ENCODE measurements around the gene GLG1.

GRCh38 chr16:74605746-74606520 lies 981 bp downstream of the GLG1 start:
- TF ChIP-seq CTCF (conservative IDR thresholded peaks at IDR 0.05; ENCODE audit: low read depth, low read length) = no peak
- TF ChIP-seq EZH2 (IDR thresholded peaks at IDR 0.05; ENCODE audit: borderline replicate concordance, low read depth, low read length, poor library complexity, severe bottlenecking) = no peak

All from A673 (cell line).